Coronary artery (tissue), 2 donors: ENCODE results near the gene SPAG16.

ENCODE experiments used
- DNase-seq: peaks from one replicate; pipeline ENCODE4 v3.0.0-alpha.2; 2017; ENCODE audit warnings: low spot score
- H3K27ac ChIP-seq, 2 donors: fragments of 200-600 bp; sonication (generic); one replicate each; pipeline ENCODE4 v1.5.1; 2016 to 2019
- H3K4me3 ChIP-seq: fragments of 200-600 bp; sonication (generic); 2 replicates; pipeline ENCODE4 v1.5.1; 2016; ENCODE audit warnings: mild to moderate bottlenecking, moderate library complexity
- CTCF ChIP-seq: fragments of 200-600 bp; sonication (generic); IDR thresholded peaks from one replicate; pipeline ENCODE4 v1.5.1; 2019; ENCODE audit warnings: antibody characterized with exemption

Gene SPAG16

GRCh38 chr2:214244847-214245246 is 960.6 kb downstream of the SPAG16 start:
- Histone ChIP-seq H3K4me3 (no peak overlapping the region), H3K27ac (no peak overlapping the region)
- DNase-seq, result no peak
- TF ChIP-seq CTCF, result no peak

GRCh38 chr2:214246417-214246816 is 962.2 kb downstream of the SPAG16 start:
- DNase-seq, result no peak
- no peak overlapping the region for H3K4me3 ChIP-seq
- no peak for TF ChIP-seq CTCF
- H3K27ac ChIP-seq, result no peak overlapping the region

- Histone ChIP-seq H3K27ac (no peak overlapping the region), H3K4me3 (no peak overlapping the region)
- DNase-seq, result no peak
- no peak for TF ChIP-seq CTCF
Observed at GRCh38 chr2:214247531-214247930, 963.3 kb downstream of the SPAG16 start.

GRCh38 chr2:214255046-214255445 is 970.8 kb downstream of the SPAG16 start:
- TF ChIP-seq CTCF, result no peak
- DNase-seq, result no peak
- no peak overlapping the region for H3K27ac ChIP-seq

DNA sequence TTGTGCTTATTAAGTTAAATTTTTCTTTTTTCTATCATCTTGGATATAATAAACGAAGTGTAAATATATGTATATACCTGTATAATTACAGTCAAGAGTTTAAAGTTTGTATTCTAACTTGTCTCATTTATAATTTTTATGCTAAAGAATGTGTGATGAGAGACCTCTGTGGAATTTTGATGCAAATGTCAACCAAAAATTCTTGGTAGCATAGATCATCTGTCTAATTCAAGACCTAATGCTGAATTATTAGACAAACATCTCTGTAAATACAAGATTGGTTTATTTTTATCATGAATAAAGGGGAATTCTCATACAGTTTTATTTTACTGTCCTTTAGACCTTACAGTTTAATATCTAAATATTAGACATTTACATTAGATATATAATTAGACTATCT is 977.4 kb downstream of the SPAG16 start:
- no peak for TF ChIP-seq CTCF
- no peak overlapping the region for H3K27ac ChIP-seq
- DNase-seq, result no peak
- H3K4me3 ChIP-seq, result no peak overlapping the region

More at GRCh38 chr2:214255046-214255445, 970.8 kb downstream of the SPAG16 start:
- no peak overlapping the region for H3K4me3 ChIP-seq

DNA sequence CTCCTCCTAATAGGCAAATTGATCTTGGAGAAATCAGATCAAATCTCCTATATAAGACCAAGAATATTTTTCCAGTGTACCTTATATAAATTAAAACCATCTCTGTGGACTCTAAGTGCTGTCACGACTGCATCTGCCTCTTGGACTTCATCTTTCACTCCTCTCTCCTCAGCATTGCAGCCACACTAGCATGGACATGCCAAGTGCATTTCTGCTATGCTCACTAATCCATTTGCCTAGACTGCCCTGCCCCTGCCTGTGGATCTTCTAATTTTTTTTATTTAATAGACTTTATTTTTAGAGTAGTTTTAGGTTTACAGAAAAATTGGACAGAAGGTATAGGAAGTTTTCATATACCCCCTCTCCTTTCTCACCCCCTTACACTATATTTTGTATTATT is 979.9 kb downstream of the SPAG16 start:
- no peak overlapping the region for H3K4me3 ChIP-seq
- H3K27ac ChIP-seq, result no peak overlapping the region
- no peak for DNase-seq
- TF ChIP-seq CTCF, result no peak

GRCh38 chr2:214265991-214266489 is 981.8 kb downstream of the SPAG16 start:
- no peak for DNase-seq
- Histone ChIP-seq H3K4me3 (no peak overlapping the region), H3K27ac (no peak overlapping the region)
- TF ChIP-seq CTCF, result no peak
